GM12878 (cell line): ENCODE measurements around the gene COL4A2. TPM values are rescaled to one million over a fixed set of nuclear protein-coding genes. Genes with fewer than 3 reads are reported as not detected.

ENCODE experiments used
- ATAC-seq: fragments of 200-7000 bp; cut with Tn5 transposase; 3 replicates; pipeline ENCODE4 v1.9.1; 2020; ENCODE audit warnings: mild to moderate bottlenecking, moderate library complexity
- BruUV-seq: library from RNA; stranded (reverse); fragments of 400-500 nt; replicated peaks from 2 replicates; lab custom pipeline; 2021; lab: Mats Ljungman, UMichigan
- CTCF ChIA-PET: fragments of 300-600 bp; sonication (Branson Sonifier 250); formaldehyde crosslinking; extraction: SDS; loops from one replicate; lab custom pipeline; 2021; ENCODE audit warnings: inconsistent platforms; lab: Yijun Ruan, JAX
- POLR2A ChIA-PET: fragments of 350-600 bp; formaldehyde crosslinking; extraction: SDS; loops from one replicate; lab custom pipeline; 2021; ENCODE audit warnings: inconsistent platforms; lab: Charles Lee
- RAD21 ChIA-PET: fragments of 300-600 bp; sonication (Branson Sonifier 250); formaldehyde crosslinking; loops from one replicate; lab custom pipeline; 2023; ENCODE audit warnings: antibody characterized with exemption; ENCODE audit not compliant: unreplicated experiment; lab: Charles Lee
- SMC1A ChIA-PET: fragments of 300-600 bp; sonication (Branson Sonifier 250); formaldehyde crosslinking; loops from one replicate; lab custom pipeline; 2023; ENCODE audit not compliant: unreplicated experiment, uncharacterized antibody; lab: Charles Lee
- DNase-seq: peaks from one replicate; pipeline ENCODE4 v3.0.0-alpha.2; 2011; ENCODE audit warnings: low read depth, low spot score
- FAIRE-seq: peaks from 3 replicates; lab custom pipeline; 2011; peaks lifted over from hg19 to GRCh38; lab: Jason Lieb, UNC
- H2AFZ ChIP-seq: 2 replicates; pipeline ENCODE4 v1.6.0; 2011; ENCODE audit warnings: low read depth, low read length, control low read depth; ENCODE audit not compliant: control insufficient read depth
- H3K27ac ChIP-seq: 2 replicates; pipeline ENCODE4 v1.5.1; 2011; ENCODE audit warnings: control low read depth; ENCODE audit not compliant: control insufficient read depth, insufficient read depth
- H3K27me3 ChIP-seq, 2 experiments: replicated peaks in 1 of 2; 2 replicates each; pipeline versions ENCODE4 v1.6.0 to v1.6.1; 2011; ENCODE audit warnings: low read length in 1 of 2; ENCODE audit not compliant: control insufficient read depth in 2 of 2, insufficient read depth in 2 of 2
- H3K36me3 ChIP-seq, 2 experiments: 2 replicates each; pipeline ENCODE4 v1.5.1; 2011; ENCODE audit warnings: low read length in 1 of 2; ENCODE audit not compliant: control insufficient read depth in 2 of 2, insufficient read depth in 2 of 2
- H3K4me1 ChIP-seq: 2 replicates; pipeline ENCODE4 v1.6.1; 2011; ENCODE audit warnings: mild to moderate bottlenecking, low read length, moderate library complexity, mixed read lengths; ENCODE audit not compliant: control insufficient read depth, insufficient read depth
- H3K4me2 ChIP-seq: 2 replicates; pipeline ENCODE4 v1.6.0; 2011; ENCODE audit warnings: control low read depth; ENCODE audit not compliant: control insufficient read depth, insufficient read depth
- H3K4me3 ChIP-seq: fragments of 200-600 bp; sonication (generic); 2 replicates; pipeline ENCODE4 v1.5.1; 2016
- H3K79me2 ChIP-seq: 2 replicates; pipeline ENCODE4 v1.6.0; 2011; ENCODE audit warnings: low read length; ENCODE audit not compliant: control insufficient read depth, insufficient read depth
- H3K9ac ChIP-seq: 2 replicates; pipeline ENCODE4 v1.8.0; 2011; ENCODE audit warnings: low read length, control low read depth, mixed read lengths; ENCODE audit not compliant: control insufficient read depth, insufficient read depth
- H3K9me3 ChIP-seq: replicated peaks from 3 replicates; pipeline ENCODE4 v1.5.1; 2011; ENCODE audit warnings: mild to moderate bottlenecking, low read length; ENCODE audit not compliant: control insufficient read depth, insufficient read depth
- H4K20me1 ChIP-seq: 2 replicates; pipeline ENCODE4 v1.6.0; 2011; ENCODE audit not compliant: control insufficient read depth, insufficient read depth
- ASH2L ChIP-seq: fragments of 300-600, 200-600 bp; sonication (generic); IDR thresholded peaks from 2 replicates; pipeline ENCODE4 v1.6.1; 2017; ENCODE audit warnings: low read depth, mild to moderate bottlenecking, borderline replicate concordance
- CHD1 ChIP-seq: IDR thresholded peaks from 2 replicates; pipeline ENCODE4 v1.6.1; 2012; ENCODE audit warnings: low read depth, low read length, improper control_type of control experiment
- EED ChIP-seq: sonication (generic); IDR thresholded peaks from 2 replicates; pipeline ENCODE4 v1.6.1; 2016; ENCODE audit warnings: antibody characterized with exemption, low read depth
- EP300 ChIP-seq, 2 experiments: fragments of 150-350 bp in 1 of 2; IDR thresholded peaks; 2 replicates each; pipeline ENCODE4 v1.6.1; 2011 to 2012; ENCODE audit warnings: low read depth in 2 of 2, low read length in 2 of 2, borderline replicate concordance in 1 of 2, improper control_type of control experiment in 1 of 2, inconsistent platforms in 1 of 2; ENCODE audit not compliant: control insufficient read depth in 1 of 2
- ESRRA ChIP-seq: IDR thresholded peaks from 2 replicates; pipeline ENCODE4 v1.6.1; 2012; ENCODE audit warnings: mild to moderate bottlenecking, low read length, improper control_type of control experiment
- MEF2A ChIP-seq: IDR thresholded peaks from 2 replicates; pipeline ENCODE4 v1.6.1; 2011; ENCODE audit warnings: low read depth, mild to moderate bottlenecking, low read length, moderate library complexity; ENCODE audit not compliant: insufficient read depth
- MYC ChIP-seq: IDR thresholded peaks from 2 replicates; pipeline ENCODE4 v1.6.1; 2011; ENCODE audit warnings: mild to moderate bottlenecking, low read length, moderate library complexity, inconsistent platforms; ENCODE audit not compliant: insufficient read depth, insufficient replicate concordance, insufficient read length, severe bottlenecking
- POU2F2 ChIP-seq: IDR thresholded peaks from 3 replicates; pipeline ENCODE4 v1.6.1; 2011; ENCODE audit warnings: low read depth, mild to moderate bottlenecking, low read length, borderline replicate concordance
- RAD51 ChIP-seq: fragments of 450-650 bp; IDR thresholded peaks from 2 replicates; pipeline ENCODE4 v1.6.1; 2016; ENCODE audit warnings: moderate library complexity, mild to moderate bottlenecking, inconsistent platforms
- RFX5 ChIP-seq: IDR thresholded peaks from 2 replicates; pipeline ENCODE4 v1.6.1; 2011; ENCODE audit warnings: low read depth, low read length, improper control_type of control experiment
- RUNX3 ChIP-seq: IDR thresholded peaks from 2 replicates; pipeline ENCODE4 v1.6.1; 2012; ENCODE audit warnings: low read length, inconsistent platforms
- ZBED1 ChIP-seq: IDR thresholded peaks from 2 replicates; pipeline ENCODE4 v1.6.1; 2016; ENCODE audit warnings: borderline replicate concordance
- ZNF274 ChIP-seq: IDR thresholded peaks from one replicate; pipeline ENCODE4 v1.8.0; 2011; ENCODE audit not compliant: insufficient read length, insufficient read depth
- WGBS: methylation state at CpG from one replicate; pipeline ENCODE4 v1.1.6; 2016; ENCODE audit warnings: low lambda C conversion rate; ENCODE audit not compliant: insufficient replicate concordance, insufficient coverage; ENCODE audit errors: missing lambda C conversion rate; 5-methylcytosine and 5-hydroxymethylcytosine counted together
- in situ Hi-C: fragments of 300-500 bp; cut with MboI; formaldehyde crosslinking; loops from 9 replicates; pipeline ENCODE4 v1.14.3; 2018; ENCODE audit warnings: mixed read lengths
- intact Hi-C: fragments of 100-400 bp; cut with micrococcal nuclease; formaldehyde crosslinking; loops from one replicate; pipeline ENCODE4 v1.14.2; 2022; ENCODE audit not compliant: unreplicated experiment
- polyA plus RNA-seq, 11 experiments: library from polyadenylated mRNA; depleted of rRNA in 4 of 11; unstranded in 6 of 11; stranded (reverse) in 5 of 11; fragments of >200 nt; fragmentation: Nextera tagmentation in 4 of 11; fragmentation: Illumina TruSeq in 1 of 11; extraction: Ambion mirVana in 4 of 11; extraction: Trizol in 1 of 11; gene quantifications; 1 replicate in 1 of 11; 2 replicates in 10 of 11; pipeline versions ENCODE4 v1.2.1 to v1.2.3, GENCODE V29; 2011 to 2016; ENCODE audit warnings: inconsistent platforms in 2 of 11, missing spikeins in 2 of 11, low read depth in 1 of 11
- total RNA-seq, 4 experiments: library from RNA; depleted of rRNA in 3 of 4; stranded (reverse); fragments of >200 nt in 3 of 4; fragmentation: Illumina TruSeq in 1 of 4; extraction: Trizol in 1 of 4; gene quantifications; 2 replicates each; pipeline versions ENCODE4 v1.2.1 to v1.2.3, GENCODE V29; 2013 to 2021
- TF ChIP-seq, protein P1 (sequence below): IDR thresholded peaks from 2 replicates; pipeline ENCODE4 v1.6.1; 2012; ENCODE audit warnings: low read depth, low read length, improper control_type of control experiment
- TF ChIP-seq, protein P2 (sequence below): fragments of 450-650 bp; IDR thresholded peaks from 2 replicates; pipeline ENCODE4 v1.6.1; 2018; ENCODE audit warnings: mild to moderate bottlenecking, low read depth, moderate library complexity; ENCODE audit not compliant: partially characterized antibody
- TF ChIP-seq, protein P3 (sequence below): fragments of 450-650 bp; IDR thresholded peaks from 2 replicates; pipeline ENCODE4 v1.6.1; 2017; ENCODE audit warnings: low read depth, mild to moderate bottlenecking, moderate library complexity
- TF ChIP-seq, protein P4 (sequence below): fragments of 450-650 bp; IDR thresholded peaks from 2 replicates; pipeline ENCODE4 v1.6.1; 2017; ENCODE audit warnings: borderline replicate concordance

The COL4A2 gene
- total and polyA plus RNA-seq, 10 of the 15 experiments (the other 5 are each of a cell fraction or from before 2014, with no cell fraction given): 0.16 to 1.6 (median 0.62) TPM; not detected in 3

DNA sequence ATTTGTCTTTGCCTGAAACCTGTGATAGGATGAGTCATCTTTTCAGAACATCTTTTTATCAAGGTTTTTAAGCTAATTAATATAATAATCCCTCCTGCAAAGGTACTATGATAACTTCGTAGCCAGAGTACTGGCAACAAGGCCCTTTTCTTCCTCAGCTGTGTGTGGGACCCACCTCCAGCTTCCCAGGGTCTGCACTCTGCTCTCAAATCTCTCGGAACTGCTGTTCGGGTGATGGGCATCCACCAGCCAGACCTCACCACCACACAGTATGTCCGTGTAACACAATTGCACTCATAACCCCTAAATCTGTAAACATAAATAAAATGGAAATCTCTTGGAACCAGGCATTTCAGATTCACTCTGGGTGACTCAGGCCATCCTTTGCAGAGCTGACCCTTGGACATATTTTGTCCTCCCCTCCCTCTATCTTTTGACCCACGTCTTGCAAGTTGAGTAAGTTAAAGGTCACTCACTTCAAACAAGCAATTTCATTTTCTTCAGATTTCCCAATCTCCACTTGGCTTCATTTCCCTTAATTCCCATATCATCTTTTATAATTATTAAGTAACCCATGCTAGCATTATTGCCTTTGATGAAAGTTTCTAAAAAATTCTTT is 29.6 kb upstream of the COL4A2 start (continued):
- TF ChIP-seq, protein P1, sequence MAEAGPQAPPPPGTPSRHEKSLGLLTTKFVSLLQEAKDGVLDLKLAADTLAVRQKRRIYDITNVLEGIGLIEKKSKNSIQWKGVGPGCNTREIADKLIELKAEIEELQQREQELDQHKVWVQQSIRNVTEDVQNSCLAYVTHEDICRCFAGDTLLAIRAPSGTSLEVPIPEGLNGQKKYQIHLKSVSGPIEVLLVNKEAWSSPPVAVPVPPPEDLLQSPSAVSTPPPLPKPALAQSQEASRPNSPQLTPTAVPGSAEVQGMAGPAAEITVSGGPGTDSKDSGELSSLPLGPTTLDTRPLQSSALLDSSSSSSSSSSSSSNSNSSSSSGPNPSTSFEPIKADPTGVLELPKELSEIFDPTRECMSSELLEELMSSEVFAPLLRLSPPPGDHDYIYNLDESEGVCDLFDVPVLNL: no peak
- TF ChIP-seq, protein P2, sequence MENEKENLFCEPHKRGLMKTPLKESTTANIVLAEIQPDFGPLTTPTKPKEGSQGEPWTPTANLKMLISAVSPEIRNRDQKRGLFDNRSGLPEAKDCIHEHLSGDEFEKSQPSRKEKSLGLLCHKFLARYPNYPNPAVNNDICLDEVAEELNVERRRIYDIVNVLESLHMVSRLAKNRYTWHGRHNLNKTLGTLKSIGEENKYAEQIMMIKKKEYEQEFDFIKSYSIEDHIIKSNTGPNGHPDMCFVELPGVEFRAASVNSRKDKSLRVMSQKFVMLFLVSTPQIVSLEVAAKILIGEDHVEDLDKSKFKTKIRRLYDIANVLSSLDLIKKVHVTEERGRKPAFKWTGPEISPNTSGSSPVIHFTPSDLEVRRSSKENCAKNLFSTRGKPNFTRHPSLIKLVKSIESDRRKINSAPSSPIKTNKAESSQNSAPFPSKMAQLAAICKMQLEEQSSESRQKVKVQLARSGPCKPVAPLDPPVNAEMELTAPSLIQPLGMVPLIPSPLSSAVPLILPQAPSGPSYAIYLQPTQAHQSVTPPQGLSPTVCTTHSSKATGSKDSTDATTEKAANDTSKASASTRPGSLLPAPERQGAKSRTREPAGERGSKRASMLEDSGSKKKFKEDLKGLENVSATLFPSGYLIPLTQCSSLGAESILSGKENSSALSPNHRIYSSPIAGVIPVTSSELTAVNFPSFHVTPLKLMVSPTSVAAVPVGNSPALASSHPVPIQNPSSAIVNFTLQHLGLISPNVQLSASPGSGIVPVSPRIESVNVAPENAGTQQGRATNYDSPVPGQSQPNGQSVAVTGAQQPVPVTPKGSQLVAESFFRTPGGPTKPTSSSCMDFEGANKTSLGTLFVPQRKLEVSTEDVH: no peak
- TF ChIP-seq POU2F2 (no peak), EED (no peak), RUNX3 (no peak), ASH2L (no peak), ESRRA (no peak), MEF2A (no peak)

DNA sequence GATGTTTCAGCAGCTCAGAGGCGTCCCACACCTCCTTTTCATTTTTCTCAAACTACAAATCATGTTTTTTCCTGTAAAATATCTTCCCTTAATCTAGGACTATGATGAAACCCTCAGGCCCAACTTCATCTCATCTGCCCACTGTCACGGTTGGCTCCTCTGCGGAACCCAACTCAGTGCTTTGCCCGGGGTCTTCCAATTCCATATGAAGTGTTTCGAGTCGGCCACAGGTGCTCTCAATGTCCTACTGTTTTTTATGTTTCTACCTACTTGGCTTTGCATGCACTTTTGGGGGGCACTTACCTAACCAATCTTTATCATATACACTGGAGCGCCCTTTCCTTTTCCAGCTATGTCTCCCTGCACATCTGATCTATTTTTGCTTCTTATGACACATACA is 28.2 kb upstream of the COL4A2 start:
- FAIRE-seq (no peak), DNase-seq (no peak), ATAC-seq (no peak)
- POLR2A ChIA-PET: no interaction called here
- Histone ChIP-seq H3K79me2 (no peaks in the 10 kb centered on the region), H3K4me1 (no peaks in the 10 kb centered on the region), H3K36me3 (no peaks in the 10 kb centered on the region), H3K4me2 (no peak overlapping the region), H3K27me3 (no peaks in the 10 kb centered on the region; a peak in 1 of 4 replicates), H3K9ac (no peak overlapping the region), H2AFZ (no peak overlapping the region), H3K9me3 (no peaks in the 10 kb centered on the region), H3K27ac (no peak overlapping the region), H3K4me3 (no peak overlapping the region), H4K20me1 (no peaks in the 10 kb centered on the region)
- SMC1A ChIA-PET: interaction anchor here (1.0 kb wide), 1 partner anchor 132 kb away, joined by 3 read pairs; no protein-coding TSS in a partner anchor
- BruUV-seq: no TSS peak
- 25% methylated on average over 7 of the region's 7 CpGs for WGBS
- CTCF ChIA-PET: no interaction called here
- intact Hi-C loops: no loop called here
- RAD21 ChIA-PET: no interaction called here
- in situ Hi-C loops: no loop called here
- no peak for TF ChIP-seq RFX5
- no peak for TF ChIP-seq CHD1
- TF ChIP-seq, protein P3, sequence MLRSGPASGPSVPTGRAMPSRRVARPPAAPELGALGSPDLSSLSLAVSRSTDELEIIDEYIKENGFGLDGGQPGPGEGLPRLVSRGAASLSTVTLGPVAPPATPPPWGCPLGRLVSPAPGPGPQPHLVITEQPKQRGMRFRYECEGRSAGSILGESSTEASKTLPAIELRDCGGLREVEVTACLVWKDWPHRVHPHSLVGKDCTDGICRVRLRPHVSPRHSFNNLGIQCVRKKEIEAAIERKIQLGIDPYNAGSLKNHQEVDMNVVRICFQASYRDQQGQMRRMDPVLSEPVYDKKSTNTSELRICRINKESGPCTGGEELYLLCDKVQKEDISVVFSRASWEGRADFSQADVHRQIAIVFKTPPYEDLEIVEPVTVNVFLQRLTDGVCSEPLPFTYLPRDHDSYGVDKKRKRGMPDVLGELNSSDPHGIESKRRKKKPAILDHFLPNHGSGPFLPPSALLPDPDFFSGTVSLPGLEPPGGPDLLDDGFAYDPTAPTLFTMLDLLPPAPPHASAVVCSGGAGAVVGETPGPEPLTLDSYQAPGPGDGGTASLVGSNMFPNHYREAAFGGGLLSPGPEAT: no peak
- no peak for TF ChIP-seq MYC
- TF ChIP-seq ZBED1: no peak
- no peak for TF ChIP-seq RAD51
- TF ChIP-seq ZNF274: no peak
- TF ChIP-seq, protein P4, sequence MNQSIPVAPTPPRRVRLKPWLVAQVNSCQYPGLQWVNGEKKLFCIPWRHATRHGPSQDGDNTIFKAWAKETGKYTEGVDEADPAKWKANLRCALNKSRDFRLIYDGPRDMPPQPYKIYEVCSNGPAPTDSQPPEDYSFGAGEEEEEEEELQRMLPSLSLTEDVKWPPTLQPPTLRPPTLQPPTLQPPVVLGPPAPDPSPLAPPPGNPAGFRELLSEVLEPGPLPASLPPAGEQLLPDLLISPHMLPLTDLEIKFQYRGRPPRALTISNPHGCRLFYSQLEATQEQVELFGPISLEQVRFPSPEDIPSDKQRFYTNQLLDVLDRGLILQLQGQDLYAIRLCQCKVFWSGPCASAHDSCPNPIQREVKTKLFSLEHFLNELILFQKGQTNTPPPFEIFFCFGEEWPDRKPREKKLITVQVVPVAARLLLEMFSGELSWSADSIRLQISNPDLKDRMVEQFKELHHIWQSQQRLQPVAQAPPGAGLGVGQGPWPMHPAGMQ: no peak
- no peak for TF ChIP-seq EP300 (IDR thresholded peaks at IDR 0.05; ENCODE audit: borderline replicate concordance in 1 of 2, control insufficient read depth in 1 of 2, low read depth in 2 of 2, low read length in 2 of 2)
